Keratinocyte (primary cell): Measurements from ENCODE around the gene KNOP1.

Source experiments
- CTCF ChIP-seq, 3 experiments: IDR thresholded peaks in 1 of 3; conservative IDR thresholded peaks in 1 of 3; optimal IDR thresholded peaks in 1 of 3; 2 replicates in 2 of 3; 3 replicates in 1 of 3; pipeline versions ENCODE3 to v1.5.1; 2011; ENCODE audit warnings: low read length in 3 of 3, mild to moderate bottlenecking in 3 of 3, moderate library complexity in 2 of 3, control low read depth in 1 of 3, inconsistent platforms in 1 of 3; ENCODE audit not compliant: insufficient read depth in 2 of 3; ENCODE audit errors: extremely low read depth in 1 of 3
- EZH2 ChIP-seq: IDR thresholded peaks from one replicate; pipeline ENCODE4 v1.6.1; 2012; ENCODE audit warnings: inconsistent platforms, mild to moderate bottlenecking, low read length, moderate library complexity

DNA sequence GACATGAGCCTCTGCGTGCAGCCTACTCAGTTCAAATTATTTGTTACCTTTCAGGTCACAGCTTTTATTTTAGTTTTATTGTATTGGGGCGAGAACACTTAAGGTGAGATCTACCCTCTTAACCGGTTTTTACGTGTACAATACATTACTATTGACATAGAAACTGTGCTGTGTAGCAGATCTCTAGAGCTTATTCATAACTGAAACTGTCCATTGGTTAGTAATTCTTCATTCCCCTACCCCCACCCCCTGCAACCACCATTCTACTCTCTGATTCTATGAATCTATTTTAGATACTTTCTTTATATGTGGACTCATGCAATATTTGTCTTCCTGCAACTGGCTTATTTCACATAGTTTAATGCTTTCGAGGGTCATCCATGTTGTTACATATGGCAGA is 43.5 kb downstream of the KNOP1 start:
- TF ChIP-seq EZH2, result no peak
- no peak for TF ChIP-seq CTCF (optimal IDR thresholded peaks at IDR 0.05 in 1 of 3, IDR thresholded peaks at IDR 0.05 in 1 of 3, conservative IDR thresholded peaks at IDR 0.05 in 1 of 3; ENCODE audit: extremely low read depth in 1 of 3, insufficient read depth in 2 of 3, low read length in 3 of 3)
